ENCODE data around the gene EXOSC5.
A peak's percentile ranks its signal among the peaks of the same experiment; 100 is the strongest.

The EXOSC5 gene

DNA sequence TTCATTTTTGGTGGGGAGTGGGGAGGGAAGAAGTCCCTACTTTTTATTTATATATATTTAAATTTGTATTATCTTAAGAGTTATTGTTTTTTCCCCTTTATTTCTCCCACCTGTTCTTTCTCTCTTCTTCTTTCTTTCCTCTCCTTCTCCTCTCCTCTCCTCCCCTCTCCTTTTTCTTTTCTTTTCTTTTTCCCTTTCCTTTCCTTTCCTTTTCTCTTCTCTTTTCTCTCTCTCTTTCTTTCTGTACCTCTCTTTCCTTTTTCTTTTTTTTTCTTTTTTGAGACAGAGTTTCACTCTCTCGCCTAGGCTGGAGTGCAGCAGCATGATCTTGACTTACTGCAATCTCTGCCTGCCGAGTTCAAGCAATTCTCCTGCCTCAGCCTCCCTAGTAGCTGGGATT lies 2.4 kb upstream of the EXOSC5 start:
- TF ChIP-seq, protein P1, sequence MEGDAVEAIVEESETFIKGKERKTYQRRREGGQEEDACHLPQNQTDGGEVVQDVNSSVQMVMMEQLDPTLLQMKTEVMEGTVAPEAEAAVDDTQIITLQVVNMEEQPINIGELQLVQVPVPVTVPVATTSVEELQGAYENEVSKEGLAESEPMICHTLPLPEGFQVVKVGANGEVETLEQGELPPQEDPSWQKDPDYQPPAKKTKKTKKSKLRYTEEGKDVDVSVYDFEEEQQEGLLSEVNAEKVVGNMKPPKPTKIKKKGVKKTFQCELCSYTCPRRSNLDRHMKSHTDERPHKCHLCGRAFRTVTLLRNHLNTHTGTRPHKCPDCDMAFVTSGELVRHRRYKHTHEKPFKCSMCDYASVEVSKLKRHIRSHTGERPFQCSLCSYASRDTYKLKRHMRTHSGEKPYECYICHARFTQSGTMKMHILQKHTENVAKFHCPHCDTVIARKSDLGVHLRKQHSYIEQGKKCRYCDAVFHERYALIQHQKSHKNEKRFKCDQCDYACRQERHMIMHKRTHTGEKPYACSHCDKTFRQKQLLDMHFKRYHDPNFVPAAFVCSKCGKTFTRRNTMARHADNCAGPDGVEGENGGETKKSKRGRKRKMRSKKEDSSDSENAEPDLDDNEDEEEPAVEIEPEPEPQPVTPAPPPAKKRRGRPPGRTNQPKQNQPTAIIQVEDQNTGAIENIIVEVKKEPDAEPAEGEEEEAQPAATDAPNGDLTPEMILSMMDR (IDR thresholded peaks at IDR 0.05; ENCODE audit: low read depth, low read length): no peak
- TF ChIP-seq POLR2A (IDR thresholded peaks at IDR 0.05; ENCODE audit: extremely low read depth, insufficient read length): no peak
- TF ChIP-seq, protein P2, sequence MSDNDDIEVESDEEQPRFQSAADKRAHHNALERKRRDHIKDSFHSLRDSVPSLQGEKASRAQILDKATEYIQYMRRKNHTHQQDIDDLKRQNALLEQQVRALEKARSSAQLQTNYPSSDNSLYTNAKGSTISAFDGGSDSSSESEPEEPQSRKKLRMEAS (IDR thresholded peaks at IDR 0.05; ENCODE audit: low read depth, low read length): no peak
- no peak for TF ChIP-seq MYC (IDR thresholded peaks at IDR 0.05; ENCODE audit: low read depth, low read length)

DNA sequence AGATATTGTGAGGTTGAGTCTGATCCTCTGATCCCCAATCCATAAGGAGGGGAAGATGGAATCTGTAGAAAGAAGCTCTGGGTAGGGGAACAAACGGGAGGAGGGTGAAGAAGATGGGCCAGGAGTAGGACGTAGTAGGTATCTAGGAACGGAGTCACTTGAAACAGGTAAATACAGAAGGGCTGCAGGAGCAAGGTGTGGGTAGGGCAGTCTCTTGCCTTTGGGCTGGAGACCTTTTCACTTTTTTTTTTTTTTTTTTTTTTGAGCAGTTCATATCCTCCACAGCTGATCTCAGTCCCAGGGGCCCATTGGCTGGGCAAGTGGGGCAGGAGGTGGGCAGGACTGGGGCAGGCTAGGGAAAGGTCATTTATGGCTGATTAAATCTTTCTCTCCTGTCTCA lies 1.9 kb upstream of the EXOSC5 start:
- TF ChIP-seq MYC (IDR thresholded peaks at IDR 0.05; ENCODE audit: low read depth, low read length) (no peak), POLR2A (IDR thresholded peaks at IDR 0.05; ENCODE audit: extremely low read depth, insufficient read length) (no peak)
- TF ChIP-seq, protein P2 (IDR thresholded peaks at IDR 0.05; ENCODE audit: low read depth, low read length): no peak
- TF ChIP-seq, protein P1 (IDR thresholded peaks at IDR 0.05; ENCODE audit: low read depth, low read length): no peak
- DNase-seq (ENCODE audit: low read depth): no peak
- H3K4me3 ChIP-seq (ENCODE audit: low read depth, low read length): peak overlapping the region; percentile 76

More for the DNA sequence above, 2.4 kb upstream of the EXOSC5 start:
- no peak overlapping the region for H3K4me3 ChIP-seq (ENCODE audit: low read depth, low read length)
- no peak for DNase-seq (ENCODE audit: low read depth)

DNA sequence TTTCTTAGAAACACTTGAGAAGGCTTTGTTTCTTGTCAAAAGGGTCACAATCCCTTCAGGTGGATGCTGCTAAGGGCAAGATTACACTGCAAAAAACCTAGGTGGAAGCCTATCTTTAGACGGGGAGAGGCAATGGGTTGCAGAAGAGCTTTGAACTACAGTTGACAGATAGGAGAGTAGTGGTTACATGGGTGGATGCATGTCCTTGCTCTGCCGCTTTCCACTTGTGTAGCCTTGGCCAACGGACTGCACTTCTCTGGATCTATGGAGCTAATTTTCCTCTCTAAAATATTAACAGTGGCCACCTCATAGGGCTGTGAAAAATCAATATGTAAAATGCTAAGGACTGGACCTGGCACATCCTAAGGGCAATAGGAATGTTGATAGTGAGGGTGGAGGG lies 1.4 kb upstream of the EXOSC5 start:
- peak overlapping the region; percentile 76 for H3K4me3 ChIP-seq (ENCODE audit: low read depth, low read length)
- no peak for DNase-seq (ENCODE audit: low read depth)
- TF ChIP-seq, protein P2 (IDR thresholded peaks at IDR 0.05; ENCODE audit: low read depth, low read length): no peak
- TF ChIP-seq POLR2A (IDR thresholded peaks at IDR 0.05; ENCODE audit: extremely low read depth, insufficient read length): no peak
- TF ChIP-seq, protein P1 (IDR thresholded peaks at IDR 0.05; ENCODE audit: low read depth, low read length): no peak

DNA sequence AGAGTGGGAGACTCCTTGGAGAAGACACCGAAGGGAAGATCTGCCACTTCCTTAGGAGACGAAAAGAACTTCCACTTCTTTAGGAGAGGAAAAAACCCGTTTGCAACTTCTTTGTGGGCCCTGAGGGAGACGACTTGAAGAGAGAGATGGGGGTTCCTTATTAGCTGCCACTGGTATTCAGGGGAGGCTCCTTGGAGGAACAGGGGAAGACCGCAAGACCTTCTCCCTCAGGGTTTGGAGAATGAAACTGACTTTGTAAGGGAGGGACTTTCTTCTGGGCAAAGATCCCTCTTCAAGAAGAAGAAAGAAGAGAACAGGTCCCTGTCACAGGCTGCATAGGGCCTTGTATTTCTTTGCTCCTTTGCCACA lies 875 bp upstream of the EXOSC5 start:
- peak overlapping the region; percentile 76 for H3K4me3 ChIP-seq (ENCODE audit: low read depth, low read length)
- TF ChIP-seq MYC (IDR thresholded peaks at IDR 0.05; ENCODE audit: low read depth, low read length): no peak
- TF ChIP-seq, protein P1 (IDR thresholded peaks at IDR 0.05; ENCODE audit: low read depth, low read length): no peak
- TF ChIP-seq, protein P2 (IDR thresholded peaks at IDR 0.05; ENCODE audit: low read depth, low read length): no peak
- no peak for TF ChIP-seq POLR2A (IDR thresholded peaks at IDR 0.05; ENCODE audit: extremely low read depth, insufficient read length)

DNA sequence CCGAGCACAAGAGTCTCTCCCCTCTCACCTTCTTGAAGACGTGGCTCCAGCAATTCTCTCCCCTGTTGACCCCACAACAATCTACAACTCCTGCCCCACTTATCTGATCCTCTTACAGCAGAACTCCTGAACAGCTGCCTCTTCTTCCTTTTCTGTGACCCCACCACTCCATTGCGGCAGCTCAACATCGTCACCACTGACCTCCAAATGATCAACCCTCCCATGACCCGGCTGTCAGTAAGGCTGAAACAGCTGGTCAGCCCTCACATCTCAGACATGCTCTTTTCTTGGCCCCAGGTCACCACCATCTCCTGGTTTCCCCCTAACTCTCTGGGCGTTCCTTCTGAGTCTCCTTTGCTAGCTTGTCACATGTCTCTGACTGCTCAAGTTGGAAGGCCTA lies 1.8 kb downstream of the EXOSC5 start:
- peak overlapping the region; percentile 40 for H3K4me3 ChIP-seq (ENCODE audit: low read depth, low read length)
- TF ChIP-seq MYC (IDR thresholded peaks at IDR 0.05; ENCODE audit: low read depth, low read length) (no peak), POLR2A (IDR thresholded peaks at IDR 0.05; ENCODE audit: extremely low read depth, insufficient read length) (no peak)
- TF ChIP-seq, protein P2 (IDR thresholded peaks at IDR 0.05; ENCODE audit: low read depth, low read length): no peak
- TF ChIP-seq, protein P1 (IDR thresholded peaks at IDR 0.05; ENCODE audit: low read depth, low read length): no peak
- no peak for DNase-seq (ENCODE audit: low read depth)

More for the DNA sequence above, 875 bp upstream of the EXOSC5 start:
- peak; percentile 61 for DNase-seq (ENCODE audit: low read depth)

DNA sequence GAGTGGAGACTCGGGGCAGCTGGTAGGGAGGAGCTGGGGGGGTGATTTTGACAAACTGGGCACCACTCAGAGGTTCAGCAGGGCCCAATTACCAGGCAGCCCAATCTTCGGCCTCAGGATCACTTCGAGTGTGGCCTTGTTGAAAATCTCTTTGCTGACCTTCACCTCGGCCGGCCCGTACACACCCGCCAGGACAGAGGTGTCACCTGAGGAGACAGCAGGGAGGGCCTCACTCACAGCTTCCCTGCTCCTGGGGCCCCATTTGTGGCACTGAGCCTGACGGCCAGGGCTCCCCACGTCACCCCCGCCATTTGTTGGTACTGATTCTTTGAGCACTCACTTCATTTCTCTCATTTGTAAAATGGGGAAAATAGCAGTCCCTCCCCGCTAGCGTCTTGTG lies 4.4 kb downstream of the EXOSC5 start:
- no peak overlapping the region for H3K4me3 ChIP-seq (ENCODE audit: low read depth, low read length)
- DNase-seq (ENCODE audit: low read depth): no peak
- TF ChIP-seq, protein P1 (IDR thresholded peaks at IDR 0.05; ENCODE audit: low read depth, low read length): no peak
- TF ChIP-seq POLR2A (IDR thresholded peaks at IDR 0.05; ENCODE audit: extremely low read depth, insufficient read length): no peak
- no peak for TF ChIP-seq MYC (IDR thresholded peaks at IDR 0.05; ENCODE audit: low read depth, low read length)
- TF ChIP-seq, protein P2 (IDR thresholded peaks at IDR 0.05; ENCODE audit: low read depth, low read length): no peak
